H9 (cell line): Measurements from ENCODE around the gene AMBRA1. TPM values are rescaled to one million over a fixed set of nuclear protein-coding genes. Genes with fewer than 3 reads are reported as not detected.
A peak's percentile ranks its signal among the peaks of the same experiment; 100 is the strongest.

Experiments used
- DNase-seq: peaks from one replicate; pipeline ENCODE4 v3.0.0-alpha.2; 2017
- H2AFZ ChIP-seq: one replicate; pipeline ENCODE4 v1.6.1; 2013; ENCODE audit warnings: mild to moderate bottlenecking, low read length, control low read depth, moderate library complexity
- H2AK5ac ChIP-seq: 2 replicates; pipeline ENCODE4 v1.6.1; 2013; ENCODE audit warnings: low read length, control low read depth, mixed read lengths; ENCODE audit not compliant: insufficient read length
- H2BK120ac ChIP-seq: one replicate; pipeline ENCODE4 v1.6.1; 2013; ENCODE audit warnings: low read depth, mild to moderate bottlenecking, low read length, control low read depth, inconsistent platforms; ENCODE audit not compliant: poor library complexity, severe bottlenecking
- H2BK12ac ChIP-seq: 2 replicates; pipeline ENCODE4 v1.6.1; 2013; ENCODE audit warnings: low read length, control low read depth, mixed read lengths, low read depth; ENCODE audit not compliant: insufficient read length
- H2BK15ac ChIP-seq: 2 replicates; pipeline ENCODE4 v1.6.1; 2013; ENCODE audit warnings: low read depth, low read length, control low read depth
- H2BK20ac ChIP-seq: one replicate; pipeline ENCODE4 v1.6.1; 2013; ENCODE audit warnings: low read depth, mild to moderate bottlenecking, low read length, control low read depth, inconsistent platforms; ENCODE audit not compliant: poor library complexity, severe bottlenecking
- H2BK5ac ChIP-seq: 2 replicates; pipeline ENCODE4 v1.6.1; 2013; ENCODE audit warnings: low read length, control low read depth, mixed read lengths; ENCODE audit not compliant: insufficient read length
- H3K14ac ChIP-seq: 2 replicates; pipeline ENCODE4 v1.6.1; 2013; ENCODE audit warnings: low read length, control low read depth; ENCODE audit not compliant: insufficient read depth
- H3K18ac ChIP-seq: 2 replicates; pipeline ENCODE4 v1.6.1; 2013; ENCODE audit warnings: low read depth, mild to moderate bottlenecking, mixed read lengths, low read length, control low read depth; ENCODE audit not compliant: insufficient read length
- H3K23ac ChIP-seq: 2 replicates; pipeline ENCODE4 v1.6.1; 2013; ENCODE audit warnings: low read length, control low read depth, mixed read lengths, low read depth; ENCODE audit not compliant: insufficient read length
- H3K23me2 ChIP-seq: 2 replicates; pipeline ENCODE4 v1.6.1; 2013; ENCODE audit warnings: low read depth, mild to moderate bottlenecking, mixed read lengths, low read length, control low read depth; ENCODE audit not compliant: insufficient read length, poor library complexity, severe bottlenecking
- H3K27ac ChIP-seq: 2 replicates; pipeline ENCODE4 v1.5.1; 2013; ENCODE audit warnings: low read length, control low read depth, mixed read lengths, low read depth; ENCODE audit not compliant: insufficient read length
- H3K27me3 ChIP-seq: 2 replicates; pipeline ENCODE4 v1.6.1; 2013; ENCODE audit warnings: low read length, control low read depth, inconsistent platforms; ENCODE audit not compliant: insufficient read depth
- H3K4ac ChIP-seq: 2 replicates; pipeline ENCODE4 v1.6.1; 2013; ENCODE audit warnings: low read depth, mild to moderate bottlenecking, control low read depth, inconsistent platforms, low read length, moderate library complexity
- H3K4me1 ChIP-seq: 2 replicates; pipeline ENCODE4 v1.6.1; 2013; ENCODE audit warnings: low read length, control low read depth, inconsistent platforms; ENCODE audit not compliant: insufficient read depth
- H3K4me2 ChIP-seq: 2 replicates; pipeline ENCODE4 v1.6.1; 2013; ENCODE audit warnings: low read length, control low read depth, mixed read lengths; ENCODE audit not compliant: insufficient read length, insufficient read depth
- H3K56ac ChIP-seq: 2 replicates; pipeline ENCODE4 v1.6.1; 2013; ENCODE audit warnings: low read depth, mild to moderate bottlenecking, mixed read lengths, low read length, control low read depth; ENCODE audit not compliant: insufficient read length
- H3K79me1 ChIP-seq: 2 replicates; pipeline ENCODE4 v1.6.1; 2013; ENCODE audit warnings: low read depth, mild to moderate bottlenecking, moderate library complexity, low read length, control low read depth, inconsistent platforms; ENCODE audit not compliant: insufficient read depth, poor library complexity, severe bottlenecking
- H3K79me2 ChIP-seq: 2 replicates; pipeline ENCODE4 v1.6.1; 2013; ENCODE audit warnings: low read length, control low read depth, inconsistent platforms; ENCODE audit not compliant: insufficient read depth
- H3K9ac ChIP-seq: 2 replicates; pipeline ENCODE4 v1.6.1; 2013; ENCODE audit warnings: low read length, control low read depth, mixed read lengths; ENCODE audit not compliant: insufficient read length; ENCODE audit errors: extremely low read depth
- H3K9me3 ChIP-seq: one replicate; pipeline ENCODE4 v1.6.1; 2013; ENCODE audit warnings: low read depth, low read length, inconsistent platforms; ENCODE audit not compliant: control insufficient read depth
- H3T11ph ChIP-seq: one replicate; pipeline ENCODE4 v1.6.1; 2013; ENCODE audit warnings: mild to moderate bottlenecking, low read length, control low read depth, inconsistent platforms
- H4K20me1 ChIP-seq: one replicate; pipeline ENCODE4 v1.6.1; 2013; ENCODE audit not compliant: control insufficient read depth, insufficient read length, insufficient read depth
- H4K5ac ChIP-seq: 2 replicates; pipeline ENCODE4 v1.6.1; 2013; ENCODE audit warnings: low read depth, mild to moderate bottlenecking, mixed read lengths, low read length, control low read depth; ENCODE audit not compliant: insufficient read length
- H4K8ac ChIP-seq: replicated peaks from 2 replicates; pipeline ENCODE4 v1.6.1; 2013; ENCODE audit warnings: low read length, control low read depth, mixed read lengths, low read depth; ENCODE audit not compliant: insufficient read length
- H4K91ac ChIP-seq: 2 replicates; pipeline ENCODE4 v1.6.1; 2013; ENCODE audit warnings: low read depth, mild to moderate bottlenecking, moderate library complexity, mixed read lengths, low read length, control low read depth; ENCODE audit not compliant: insufficient read length
- H3K27ac Mint-ChIP-seq, 3 experiments: 2 replicates in 2 of 3; 3 replicates in 1 of 3; pipeline ENCODE4 v1.8.0; 2020 to 2021; ENCODE audit warnings: mixed read lengths in 3 of 3, mild to moderate bottlenecking in 1 of 3, moderate library complexity in 1 of 3
- H3K27me3 Mint-ChIP-seq: 2 replicates; pipeline ENCODE4 v1.8.0; 2021; ENCODE audit warnings: low read depth, mild to moderate bottlenecking, moderate library complexity, mixed read lengths
- H3K36me3 Mint-ChIP-seq, 3 experiments: 2 replicates in 2 of 3; 3 replicates in 1 of 3; pipeline ENCODE4 v1.8.0; 2020 to 2021; ENCODE audit warnings: low read depth in 3 of 3, mixed read lengths in 3 of 3; ENCODE audit not compliant: insufficient read depth in 1 of 3
- H3K4me1 Mint-ChIP-seq, 2 experiments: 2 replicates each; pipeline ENCODE4 v1.8.0; 2020; ENCODE audit warnings: mixed read lengths in 2 of 2
- H3K4me3 Mint-ChIP-seq, 2 experiments: 2 replicates in 1 of 2; 3 replicates in 1 of 2; pipeline ENCODE4 v1.8.0; 2020 to 2021; ENCODE audit warnings: mild to moderate bottlenecking in 2 of 2, mixed read lengths in 2 of 2, moderate library complexity in 1 of 2
- H3K9me3 Mint-ChIP-seq, 2 experiments: 2 replicates in 1 of 2; 3 replicates in 1 of 2; pipeline ENCODE4 v1.8.0; 2020; ENCODE audit warnings: mild to moderate bottlenecking in 2 of 2, mixed read lengths in 2 of 2, moderate library complexity in 1 of 2
- WGBS: extraction: QIAGEN DNeasy Blood & Tissue Kit; methylation state at CpG from one replicate; pipeline ENCODE4 v1.1.7; 2013; ENCODE audit warnings: missing lambda C conversion rate, low lambda C conversion rate, mixed read lengths; ENCODE audit not compliant: insufficient read length; ENCODE audit errors: extremely low coverage; 5-methylcytosine and 5-hydroxymethylcytosine counted together
- total RNA-seq: library from RNA; stranded (reverse); gene quantifications from 2 replicates; pipeline ENCODE4 v1.2.1, GENCODE V29; 2021
- TF ChIP-seq, protein P1 (sequence below): fragments of 200-600 bp; sonication (generic); conservative IDR thresholded peaks from 3 replicates; pipeline ENCODE4 v1.8.0; 2021; ENCODE audit warnings: antibody characterized with exemption, mild to moderate bottlenecking

Gene AMBRA1
- total RNA-seq, 1 experiment from 2014 or later: 37.5 TPM

DNA sequence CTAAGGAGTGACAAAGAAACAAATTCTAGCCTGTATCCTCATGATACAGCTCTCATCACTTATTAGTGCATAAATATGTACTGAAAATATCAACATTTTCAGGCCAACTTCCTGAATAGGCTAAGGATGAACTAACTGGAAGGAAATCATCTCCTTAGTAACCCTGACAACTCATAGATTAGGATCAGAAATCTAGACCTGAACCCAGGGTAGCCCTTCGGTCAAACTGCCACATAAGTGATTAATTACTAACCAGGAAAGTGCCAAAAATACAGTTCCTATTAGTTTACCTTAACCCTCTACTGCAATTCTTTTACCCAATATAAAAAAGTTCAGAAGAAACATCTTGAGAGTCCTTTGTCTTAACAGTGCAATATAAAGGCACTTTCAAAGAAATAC, 40.0 kb downstream of the AMBRA1 start:
- H3K4me2 ChIP-seq: no peak overlapping the region
- no peak overlapping the region for H3K23ac ChIP-seq
- no peaks in the 10 kb centered on the region for H3K23me2 ChIP-seq
- H3K79me1 ChIP-seq: peaks cover 4% of the 10 kb centered on the region
- H2BK120ac ChIP-seq: no peak overlapping the region
- Mint-ChIP-seq H3K9me3 (no peaks in the 10 kb centered on the region), H3K36me3 (no peaks in the 10 kb centered on the region), H3K27ac (peak overlapping the region in 2 of 3 experiments; percentile 84 to 95; a peak in 3 of 7 replicates), H3K4me1 (peaks cover 18 to 25% of the 10 kb centered on the region in 2 experiments), H3K27me3 (no peaks in the 10 kb centered on the region), H3K4me3 (no peak overlapping the region)
- TF ChIP-seq, protein P1, sequence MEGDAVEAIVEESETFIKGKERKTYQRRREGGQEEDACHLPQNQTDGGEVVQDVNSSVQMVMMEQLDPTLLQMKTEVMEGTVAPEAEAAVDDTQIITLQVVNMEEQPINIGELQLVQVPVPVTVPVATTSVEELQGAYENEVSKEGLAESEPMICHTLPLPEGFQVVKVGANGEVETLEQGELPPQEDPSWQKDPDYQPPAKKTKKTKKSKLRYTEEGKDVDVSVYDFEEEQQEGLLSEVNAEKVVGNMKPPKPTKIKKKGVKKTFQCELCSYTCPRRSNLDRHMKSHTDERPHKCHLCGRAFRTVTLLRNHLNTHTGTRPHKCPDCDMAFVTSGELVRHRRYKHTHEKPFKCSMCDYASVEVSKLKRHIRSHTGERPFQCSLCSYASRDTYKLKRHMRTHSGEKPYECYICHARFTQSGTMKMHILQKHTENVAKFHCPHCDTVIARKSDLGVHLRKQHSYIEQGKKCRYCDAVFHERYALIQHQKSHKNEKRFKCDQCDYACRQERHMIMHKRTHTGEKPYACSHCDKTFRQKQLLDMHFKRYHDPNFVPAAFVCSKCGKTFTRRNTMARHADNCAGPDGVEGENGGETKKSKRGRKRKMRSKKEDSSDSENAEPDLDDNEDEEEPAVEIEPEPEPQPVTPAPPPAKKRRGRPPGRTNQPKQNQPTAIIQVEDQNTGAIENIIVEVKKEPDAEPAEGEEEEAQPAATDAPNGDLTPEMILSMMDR: no peak
- H3K14ac ChIP-seq: no peak overlapping the region
- no peaks in the 10 kb centered on the region for H4K20me1 ChIP-seq
- H3K56ac ChIP-seq: no peak overlapping the region
- H3K4ac ChIP-seq: no peak overlapping the region
- H3K9ac ChIP-seq: no peak overlapping the region
- no peak overlapping the region for H3K27ac ChIP-seq
- H2BK12ac ChIP-seq: no peak overlapping the region
- no peak overlapping the region for H3T11ph ChIP-seq
- no peak overlapping the region for H4K8ac ChIP-seq
- WGBS: no CpG with 5 or more reads among the region's 1 CpG
- no peak overlapping the region for H2AFZ ChIP-seq
- DNase-seq: no peak
- H2BK15ac ChIP-seq: no peak overlapping the region
- no peaks in the 10 kb centered on the region for H3K9me3 ChIP-seq
- H3K27me3 ChIP-seq: no peaks in the 10 kb centered on the region
- H4K5ac ChIP-seq: no peak overlapping the region
- H2AK5ac ChIP-seq: no peak overlapping the region
- H3K4me1 ChIP-seq: peaks cover 3% of the 10 kb centered on the region; the same call in 1 of the 2 replicates
- no peak overlapping the region for H2BK5ac ChIP-seq
- H3K79me2 ChIP-seq: peaks cover 1% of the 10 kb centered on the region; the same call in 1 of the 2 replicates
- H2BK20ac ChIP-seq: no peak overlapping the region
- H4K91ac ChIP-seq: no peak overlapping the region
- no peak overlapping the region for H3K18ac ChIP-seq
